HG03139 (cell line): ENCODE results near the gene STOML2.

Experiments used
- ATAC-seq: cut with Tn5 transposase; IDR thresholded peaks from one replicate; pipeline ENCODE4 v1.9.1; 2021; ENCODE audit not compliant: unreplicated experiment

STOML2 gene

GRCh38 chr9:35108461-35108860 lies 5.5 kb upstream of the STOML2 start:
- no peak for ATAC-seq

GRCh38 chr9:35107297-35108290 lies 4.7 kb upstream of the STOML2 start:
- ATAC-seq: no peak

GRCh38 chr9:35106343-35106730 lies 3.4 kb upstream of the STOML2 start:
- ATAC-seq: no peak

- no peak for ATAC-seq
Measured at GRCh38 chr9:35105571-35106342, 2.8 kb upstream of the STOML2 start.

- ATAC-seq: no peak
Measured at GRCh38 chr9:35105126-35105525, 2.2 kb upstream of the STOML2 start.

- ATAC-seq: no peak
Measured at GRCh38 chr9:35104586-35104985, 1.7 kb upstream of the STOML2 start.

GRCh38 chr9:35103660-35104191 lies 795 bp upstream of the STOML2 start:
- ATAC-seq: no peak

- ATAC-seq: no peak
Measured at GRCh38 chr9:35102465-35102768, 514 bp downstream of the STOML2 start.

- no peak for ATAC-seq
Measured at GRCh38 chr9:35097573-35097972, 5.4 kb downstream of the STOML2 start.

GRCh38 chr9:35096035-35096849 lies 6.7 kb downstream of the STOML2 start, which contains the start of gene PIGO:
PIGO (minus strand) TSS chr9:35096591; CDS start chr9:35095565, 1,026 bp downstream.
- peak; percentile 78 for ATAC-seq

- no peak for ATAC-seq
Measured at GRCh38 chr9:35091536-35091935, 11.4 kb downstream of the STOML2 start.

GRCh38 chr9:35089434-35089833 lies 13.5 kb downstream of the STOML2 start:
- no peak for ATAC-seq

- no peak for ATAC-seq
Measured at GRCh38 chr9:35085078-35085477, 17.9 kb downstream of the STOML2 start.

GRCh38 chr9:35079426-35080341 lies 23.2 kb downstream of the STOML2 start, which contains the start of gene FANCG:
FANCG (minus strand) TSS chr9:35079942; CDS start chr9:35079524, 418 bp downstream.
- ATAC-seq: peak; percentile 82

GRCh38 chr9:35079041-35079425 lies 23.9 kb downstream of the STOML2 start:
- ATAC-seq: no peak

- no peak for ATAC-seq
Measured at GRCh38 chr9:35078066-35078465, 24.9 kb downstream of the STOML2 start.

GRCh38 chr9:35076848-35077247 lies 26.1 kb downstream of the STOML2 start:
- no peak for ATAC-seq

- ATAC-seq: no peak
Measured at GRCh38 chr9:35075358-35075757, 27.6 kb downstream of the STOML2 start.

GRCh38 chr9:35074791-35075190 lies 28.1 kb downstream of the STOML2 start:
- no peak for ATAC-seq

- ATAC-seq: no peak
Measured at GRCh38 chr9:35074141-35074540, 28.8 kb downstream of the STOML2 start.
